GM21515 (cell line): ENCODE data around the gene GGNBP2.

ENCODE experiments used
- ATAC-seq: cut with Tn5 transposase; IDR thresholded peaks from one replicate; pipeline ENCODE4 v1.9.1; 2021; ENCODE audit not compliant: unreplicated experiment

Gene GGNBP2

DNA sequence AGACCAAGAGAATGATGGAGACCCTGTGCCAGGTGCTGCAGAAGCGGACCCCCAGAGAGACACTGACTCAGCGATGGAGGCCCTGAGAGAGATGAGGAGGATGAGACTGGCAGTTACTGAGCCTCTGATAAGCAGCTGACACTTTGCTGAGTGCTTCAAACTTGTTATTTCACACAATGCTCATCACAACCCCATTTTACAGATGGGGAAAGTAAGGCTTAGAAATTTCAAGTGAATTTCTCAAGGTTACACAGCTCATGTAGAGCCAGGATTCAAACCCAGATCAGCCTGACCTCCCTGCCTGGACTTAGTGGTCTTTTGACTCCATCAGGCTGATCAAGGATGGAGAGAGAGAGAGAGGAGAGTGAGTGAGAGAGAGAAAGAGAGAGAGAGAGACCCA lies 83.9 kb downstream of the GGNBP2 start:
- no peak for ATAC-seq

DNA sequence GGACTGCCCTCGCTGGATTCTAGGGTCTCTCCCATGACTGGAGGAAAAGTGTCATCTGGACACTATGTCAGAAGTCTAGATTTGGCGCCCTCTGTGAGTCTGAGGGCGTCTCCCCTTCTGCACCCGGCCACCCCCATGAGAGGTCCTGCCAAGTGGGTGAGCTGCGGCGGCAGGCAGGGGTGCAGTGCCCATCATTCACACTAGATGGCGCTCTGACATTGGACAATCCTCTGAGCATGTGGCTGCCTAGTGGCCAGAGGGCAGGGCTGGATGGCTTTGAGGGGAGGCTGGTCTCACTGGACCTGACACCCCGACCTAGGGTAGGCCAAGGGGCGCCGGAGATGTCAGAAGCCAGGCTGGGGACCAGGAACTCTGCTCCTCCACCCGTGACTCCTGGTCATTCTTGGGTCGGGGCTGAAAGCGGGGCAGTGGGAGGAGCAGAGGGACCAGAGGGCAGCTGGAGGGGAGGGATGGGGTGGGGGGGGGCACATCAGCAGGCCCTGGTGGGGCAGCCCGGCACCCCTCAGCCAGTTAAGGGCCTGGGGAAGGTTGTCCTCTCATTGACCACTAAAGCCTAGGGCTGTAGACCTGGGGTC lies 84.6 kb downstream of the GGNBP2 start:
- ATAC-seq: no peak

DNA sequence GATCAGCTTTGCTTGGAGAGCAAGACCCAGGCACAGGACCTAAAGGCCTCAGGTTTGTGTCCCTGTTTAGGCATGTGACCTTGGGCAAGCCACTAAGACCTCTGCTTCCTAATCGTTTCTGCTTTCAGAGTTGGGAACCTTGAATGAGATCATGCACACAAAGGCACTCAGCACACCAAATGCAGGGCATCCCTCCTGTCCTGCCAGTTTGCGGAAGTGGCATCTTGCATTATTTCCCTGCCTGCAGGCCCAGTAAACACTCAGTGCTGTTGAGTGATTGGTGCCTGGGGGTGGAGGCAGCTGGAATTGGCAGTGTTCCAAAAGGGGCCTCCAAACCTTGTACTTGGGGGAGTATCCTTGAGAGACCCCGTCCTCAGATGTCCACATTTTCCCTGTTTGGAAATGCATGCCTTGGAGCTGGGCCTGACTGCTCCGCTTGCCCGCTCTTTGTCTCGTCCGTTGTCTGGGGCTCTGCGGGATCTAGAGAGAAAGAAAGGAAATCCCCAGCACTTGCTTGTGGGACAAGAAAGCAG lies 85.3 kb downstream of the GGNBP2 start:
- no peak for ATAC-seq

DNA sequence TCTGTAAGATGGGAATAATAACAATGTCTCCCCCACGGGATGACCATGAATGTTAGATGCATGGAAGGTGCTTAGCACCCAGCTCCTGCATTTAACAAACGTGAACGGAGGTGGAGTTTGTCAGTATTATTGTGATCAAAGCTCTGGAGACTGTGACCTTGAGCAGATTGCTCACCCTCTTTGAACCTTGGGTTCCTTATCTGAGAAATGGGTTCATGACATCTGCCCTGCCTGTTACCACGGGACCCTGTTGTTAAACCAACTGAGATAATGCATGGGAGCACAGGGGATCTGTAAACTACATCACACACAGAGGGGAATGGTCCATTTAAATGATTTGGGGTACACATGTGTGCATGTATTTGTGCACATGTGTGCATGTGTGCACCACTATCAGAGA lies 86.3 kb downstream of the GGNBP2 start:
- ATAC-seq: no peak

DNA sequence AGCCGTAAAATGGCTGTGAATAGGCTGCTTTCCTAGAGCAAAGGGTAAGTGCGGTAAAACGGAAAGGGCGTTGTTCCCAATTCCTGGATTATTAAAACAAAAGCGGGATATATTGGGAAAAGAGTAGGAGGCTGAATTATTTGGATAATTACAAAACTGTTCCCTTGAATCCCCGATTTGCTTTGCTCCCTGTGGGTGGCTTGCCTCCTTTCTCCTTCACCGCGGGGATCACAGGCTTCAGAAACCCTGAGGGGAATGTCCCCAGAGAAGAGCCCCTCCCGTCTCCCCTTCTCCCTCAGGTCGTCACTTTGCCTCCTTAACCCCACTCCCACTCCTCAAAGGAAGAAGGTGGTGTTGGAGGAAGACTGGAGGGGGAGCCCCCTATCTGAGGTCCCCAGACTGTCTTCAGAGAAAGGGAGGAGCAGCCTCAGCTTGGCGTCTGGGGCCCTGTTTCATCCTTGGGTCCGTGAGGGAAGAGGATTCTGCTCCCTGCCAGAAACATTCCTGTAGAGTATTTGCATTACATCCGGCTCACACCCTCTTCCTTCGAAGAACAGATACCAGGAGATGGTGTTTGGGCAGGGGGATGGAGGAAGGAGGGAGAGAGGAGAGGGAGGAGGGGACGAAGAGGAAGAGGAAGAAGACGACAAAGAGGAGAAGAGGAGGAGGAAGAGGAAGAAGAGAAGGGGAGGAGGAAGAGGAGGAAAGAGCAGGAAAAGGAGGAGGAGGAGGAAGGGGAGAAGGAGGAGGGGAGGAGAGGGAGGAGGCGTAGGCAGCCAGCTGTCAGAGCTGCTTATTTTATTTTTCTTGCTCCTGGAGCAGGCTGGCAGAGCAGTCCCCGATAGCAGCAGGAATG lies 88.4 kb downstream of the GGNBP2 start:
- no peak for ATAC-seq
